HFFc6 (cell line): ENCODE results near the gene HERC4. TPM values are rescaled to one million over a fixed set of nuclear protein-coding genes. Genes with fewer than 3 reads are reported as not detected.

ENCODE experiments used
- DNase-seq: peaks from one replicate; pipeline ENCODE4 v3.0.0-alpha.2; 2018
- H3K27ac Mint-ChIP-seq: 2 replicates; pipeline ENCODE4 v1.8.0; 2020; ENCODE audit warnings: mild to moderate bottlenecking, mixed read lengths
- H3K27me3 Mint-ChIP-seq: 2 replicates; pipeline ENCODE4 v1.8.0; 2021; ENCODE audit warnings: mild to moderate bottlenecking, moderate library complexity, mixed read lengths; ENCODE audit not compliant: insufficient read depth
- H3K36me3 Mint-ChIP-seq: 2 replicates; pipeline ENCODE4 v1.8.0; 2021; ENCODE audit warnings: low read depth, mixed read lengths
- H3K4me1 Mint-ChIP-seq: 2 replicates; pipeline ENCODE4 v1.8.0; 2020; ENCODE audit warnings: low read depth, mixed read lengths
- H3K4me3 Mint-ChIP-seq: 2 replicates; pipeline ENCODE4 v1.8.0; 2020; ENCODE audit warnings: mild to moderate bottlenecking, moderate library complexity, mixed read lengths
- H3K9me3 Mint-ChIP-seq: 2 replicates; pipeline ENCODE4 v1.8.0; 2020; ENCODE audit warnings: mild to moderate bottlenecking, mixed read lengths
- CTCF ChIP-seq: fragments of 200-600 bp; sonication (generic); IDR thresholded peaks from 2 replicates; pipeline ENCODE4 v1.5.0; 2021; ENCODE audit warnings: antibody characterized with exemption, mild to moderate bottlenecking
- total RNA-seq, 6 experiments: library from RNA; stranded (reverse); fragmentation: NEBNext Ultra II Directional; extraction: Animal tissue kit (Norgen Biotek cat#: 25700); gene quantifications; 2 replicates in 1 of 6; 3 replicates in 5 of 6; pipeline ENCODE4 v1.2.3, GENCODE V29; 2021

HERC4 gene
- total RNA-seq, 6 experiments from 2014 or later = 220 to 297 (median 279) TPM

- no peak for TF ChIP-seq CTCF
- DNase-seq = peak; percentile 35
- H3K9me3 Mint-ChIP-seq = peaks cover 12% of the 10 kb centered on the region; the same call in 1 of the 2 replicates
- peak overlapping the region; percentile 65 for H3K4me3 Mint-ChIP-seq
- no peaks in the 10 kb centered on the region; the same call in 1 of the 2 replicates for H3K27me3 Mint-ChIP-seq
- peaks cover 85% of the 10 kb centered on the region for H3K4me1 Mint-ChIP-seq
- H3K36me3 Mint-ChIP-seq = peaks cover 25% of the 10 kb centered on the region
- H3K27ac Mint-ChIP-seq = peak overlapping the region; percentile 88
Observed at GRCh38 chr10:68103261-68103878, 28.3 kb upstream of the HERC4 start.

DNA sequence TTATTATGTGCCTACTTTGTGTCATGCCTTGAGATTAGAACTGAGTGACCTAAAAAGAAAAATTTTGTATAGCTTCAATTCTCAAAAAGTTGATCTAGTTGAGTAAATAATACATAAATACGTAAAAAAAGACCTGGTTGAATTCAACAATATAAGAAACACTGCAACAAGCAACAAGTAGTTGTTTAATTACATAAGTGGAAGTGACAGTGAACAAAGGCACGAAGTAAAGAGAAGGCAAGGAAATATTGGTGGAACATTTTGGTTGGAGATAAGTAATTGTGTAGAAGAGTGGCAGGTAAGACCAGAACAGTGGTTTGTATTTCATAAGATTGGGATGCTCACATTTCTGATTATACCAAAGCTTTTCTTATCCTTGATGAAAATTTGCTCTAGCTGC lies 26.0 kb upstream of the HERC4 start:
- Mint-ChIP-seq H3K4me1 (peaks cover 94% of the 10 kb centered on the region), H3K9me3 (no peaks in the 10 kb centered on the region), H3K27ac (peak overlapping the region; percentile 88), H3K4me3 (no peak overlapping the region), H3K27me3 (no peaks in the 10 kb centered on the region; the same call in 1 of the 2 replicates), H3K36me3 (peaks cover 9% of the 10 kb centered on the region)
- no peak for DNase-seq
- no peak for TF ChIP-seq CTCF

DNA sequence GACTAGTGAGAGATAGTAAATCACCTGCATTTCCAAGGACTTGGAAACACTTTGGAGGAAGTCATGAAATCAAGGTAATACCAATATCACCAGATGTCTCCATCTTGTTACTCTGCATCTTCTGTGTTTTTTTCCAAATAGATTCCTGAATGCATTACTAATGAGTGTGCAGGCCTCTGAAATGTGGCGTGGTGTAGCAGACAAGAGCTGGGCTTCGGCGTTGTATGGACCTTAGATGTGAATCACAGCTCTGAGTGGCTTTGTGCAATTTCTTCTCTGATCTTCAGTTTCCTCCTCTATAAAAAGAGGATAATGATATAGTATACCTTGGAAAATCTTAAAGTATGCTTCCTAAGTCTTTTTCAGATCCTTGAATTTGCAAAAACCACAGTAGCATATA lies 24.7 kb upstream of the HERC4 start:
- Mint-ChIP-seq H3K27ac (peak overlapping the region; percentile 88), H3K4me1 (peaks cover 98% of the 10 kb centered on the region), H3K4me3 (peak overlapping the region; percentile 3; the same call in 1 of the 2 replicates), H3K9me3 (no peaks in the 10 kb centered on the region), H3K27me3 (peaks cover 1% of the 10 kb centered on the region; the same call in 1 of the 2 replicates), H3K36me3 (peaks cover 22% of the 10 kb centered on the region)
- DNase-seq = peak; percentile 82
- no peak for TF ChIP-seq CTCF

GRCh38 chr10:68096913-68097516 lies 21.9 kb upstream of the HERC4 start:
- no peak overlapping the region for H3K4me3 Mint-ChIP-seq
- H3K9me3 Mint-ChIP-seq = no peaks in the 10 kb centered on the region
- peaks cover 95% of the 10 kb centered on the region for H3K4me1 Mint-ChIP-seq
- no peak for TF ChIP-seq CTCF
- DNase-seq = peak; percentile 84
- H3K27ac Mint-ChIP-seq = peak overlapping the region; percentile 63
- H3K27me3 Mint-ChIP-seq = peaks cover 4% of the 10 kb centered on the region; the same call in 1 of the 2 replicates
- H3K36me3 Mint-ChIP-seq = peaks cover 26% of the 10 kb centered on the region

DNA sequence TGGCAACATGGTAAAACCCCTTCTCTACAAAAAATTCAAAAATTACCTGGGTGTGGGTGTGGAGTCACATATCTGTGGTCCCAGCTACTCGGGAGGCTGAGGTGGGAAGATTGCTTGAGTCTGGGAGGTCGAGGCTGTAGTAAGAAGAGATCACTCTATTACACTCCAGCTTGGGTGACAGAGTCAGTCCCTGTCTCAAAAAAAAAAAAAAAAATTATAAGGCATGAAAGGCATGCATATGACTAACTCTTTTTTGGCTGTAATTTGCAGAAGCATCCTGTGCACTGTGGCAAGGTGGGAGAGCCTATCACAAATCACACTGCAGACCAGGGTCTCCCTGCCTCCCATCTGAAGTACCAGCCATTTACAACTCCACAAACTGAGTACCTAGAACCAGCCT lies 20.1 kb upstream of the HERC4 start:
- Mint-ChIP-seq H3K4me1 (peaks cover 84% of the 10 kb centered on the region), H3K9me3 (no peaks in the 10 kb centered on the region), H3K27me3 (peaks cover 4% of the 10 kb centered on the region; the same call in 1 of the 2 replicates), H3K4me3 (peak overlapping the region; percentile 88), H3K36me3 (peaks cover 26% of the 10 kb centered on the region), H3K27ac (peak overlapping the region; percentile 98)
- no peak for TF ChIP-seq CTCF
- DNase-seq = peak; percentile 82
